Epithelial cell of proximal tubule (primary cell): ENCODE results near the gene ZSWIM8. TPM values are rescaled to one million over a fixed set of nuclear protein-coding genes. Genes with fewer than 3 reads are reported as not detected.

Experiments used
- DNase-seq: peaks from one replicate; pipeline ENCODE4 v3.0.0-alpha.2; 2011; ENCODE audit warnings: low read depth
- H3K4me3 ChIP-seq: 2 replicates; pipeline ENCODE4 v1.5.1; 2011; ENCODE audit warnings: low read depth, mild to moderate bottlenecking, low read length
- total RNA-seq: library from RNA; depleted of rRNA; stranded (reverse); fragments of >200 nt; gene quantifications from 2 replicates; pipeline ENCODE4 v1.2.3, GENCODE V29; 2015
- TF ChIP-seq, protein P1 (sequence below): conservative IDR thresholded peaks from 2 replicates; pipeline ENCODE4 v1.5.1; 2012; ENCODE audit warnings: low read depth, mild to moderate bottlenecking, low read length

ZSWIM8 gene
- total RNA-seq, 1 donor from 2014 or later: 40.3 TPM

DNA sequence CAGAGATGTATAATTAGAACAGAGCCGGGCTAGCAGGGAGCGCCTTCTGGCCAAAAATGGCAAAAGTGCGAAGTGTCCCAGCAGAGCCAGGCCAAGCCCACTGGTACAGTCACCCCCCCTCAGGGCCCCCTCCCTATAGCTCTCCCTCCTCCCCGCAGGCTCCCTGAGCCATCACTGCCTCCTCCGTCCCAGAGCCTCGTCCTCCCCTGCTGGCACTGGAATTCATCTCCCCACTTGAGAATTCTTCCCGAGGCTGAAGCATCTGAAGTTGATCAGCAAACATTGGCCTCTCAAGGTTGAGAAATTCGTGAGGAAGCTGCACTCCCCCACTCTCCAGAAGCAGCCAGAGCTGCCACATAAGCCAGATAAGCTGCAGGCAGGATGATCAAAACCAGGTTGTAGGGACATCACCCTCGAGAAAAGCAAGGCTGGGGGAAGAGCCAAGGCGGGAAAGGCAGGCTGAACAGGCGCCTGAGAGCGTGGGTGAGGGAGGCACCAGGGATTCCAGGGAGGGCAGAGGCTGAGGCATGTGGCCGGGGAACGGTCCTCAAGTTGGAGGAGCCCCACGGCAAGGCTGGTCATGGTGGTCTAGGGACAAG, 65.6 kb downstream of the ZSWIM8 start:
- no peak overlapping the region for H3K4me3 ChIP-seq
- TF ChIP-seq, protein P1, sequence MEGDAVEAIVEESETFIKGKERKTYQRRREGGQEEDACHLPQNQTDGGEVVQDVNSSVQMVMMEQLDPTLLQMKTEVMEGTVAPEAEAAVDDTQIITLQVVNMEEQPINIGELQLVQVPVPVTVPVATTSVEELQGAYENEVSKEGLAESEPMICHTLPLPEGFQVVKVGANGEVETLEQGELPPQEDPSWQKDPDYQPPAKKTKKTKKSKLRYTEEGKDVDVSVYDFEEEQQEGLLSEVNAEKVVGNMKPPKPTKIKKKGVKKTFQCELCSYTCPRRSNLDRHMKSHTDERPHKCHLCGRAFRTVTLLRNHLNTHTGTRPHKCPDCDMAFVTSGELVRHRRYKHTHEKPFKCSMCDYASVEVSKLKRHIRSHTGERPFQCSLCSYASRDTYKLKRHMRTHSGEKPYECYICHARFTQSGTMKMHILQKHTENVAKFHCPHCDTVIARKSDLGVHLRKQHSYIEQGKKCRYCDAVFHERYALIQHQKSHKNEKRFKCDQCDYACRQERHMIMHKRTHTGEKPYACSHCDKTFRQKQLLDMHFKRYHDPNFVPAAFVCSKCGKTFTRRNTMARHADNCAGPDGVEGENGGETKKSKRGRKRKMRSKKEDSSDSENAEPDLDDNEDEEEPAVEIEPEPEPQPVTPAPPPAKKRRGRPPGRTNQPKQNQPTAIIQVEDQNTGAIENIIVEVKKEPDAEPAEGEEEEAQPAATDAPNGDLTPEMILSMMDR: no peak
- DNase-seq: no peak

Other genes starting within 250 kb of the ZSWIM8 start
- gene USP54, start 194.3 kb upstream of the ZSWIM8 start, total RNA-seq: 13.7 and 17.2 TPM in 2 replicates
- 1.1 TPM in 1 of 2 replicates, not detected in the other for gene MYOZ1, start 144.1 kb upstream of the ZSWIM8 start, total RNA-seq
- gene SYNPO2L, start 129.6 kb upstream of the ZSWIM8 start, total RNA-seq: not detected in 2 replicates
- gene AGAP5, start 87.5 kb upstream of the ZSWIM8 start, total RNA-seq: 1.0 and 1.9 TPM in 2 replicates
- gene SEC24C, start 41.2 kb upstream of the ZSWIM8 start, total RNA-seq: 54.3 and 66.1 TPM in 2 replicates
- gene CHCHD1, start 3.6 kb upstream of the ZSWIM8 start, total RNA-seq: 62.5 and 89.8 TPM in 2 replicates
- gene NDST2, start 26.0 kb downstream of the ZSWIM8 start, total RNA-seq: 10.3 and 12.3 TPM in 2 replicates
- 15.2 and 17.0 TPM in 2 replicates for gene CAMK2G, start 88.9 kb downstream of the ZSWIM8 start, total RNA-seq
- gene PLAU, start 125.5 kb downstream of the ZSWIM8 start, total RNA-seq: 406 and 970 TPM in 2 replicates
- gene VCL, start 212.5 kb downstream of the ZSWIM8 start, total RNA-seq: 165 and 228 TPM in 2 replicates